ENCODE measurements around the gene CIAPIN1. TPM values are rescaled to one million over a fixed set of nuclear protein-coding genes. Genes with fewer than 3 reads are reported as not detected.

CIAPIN1 gene
- total and polyA plus RNA-seq, 9 donors, result 45.8 to 65.8 (median 59.7) TPM

DNA sequence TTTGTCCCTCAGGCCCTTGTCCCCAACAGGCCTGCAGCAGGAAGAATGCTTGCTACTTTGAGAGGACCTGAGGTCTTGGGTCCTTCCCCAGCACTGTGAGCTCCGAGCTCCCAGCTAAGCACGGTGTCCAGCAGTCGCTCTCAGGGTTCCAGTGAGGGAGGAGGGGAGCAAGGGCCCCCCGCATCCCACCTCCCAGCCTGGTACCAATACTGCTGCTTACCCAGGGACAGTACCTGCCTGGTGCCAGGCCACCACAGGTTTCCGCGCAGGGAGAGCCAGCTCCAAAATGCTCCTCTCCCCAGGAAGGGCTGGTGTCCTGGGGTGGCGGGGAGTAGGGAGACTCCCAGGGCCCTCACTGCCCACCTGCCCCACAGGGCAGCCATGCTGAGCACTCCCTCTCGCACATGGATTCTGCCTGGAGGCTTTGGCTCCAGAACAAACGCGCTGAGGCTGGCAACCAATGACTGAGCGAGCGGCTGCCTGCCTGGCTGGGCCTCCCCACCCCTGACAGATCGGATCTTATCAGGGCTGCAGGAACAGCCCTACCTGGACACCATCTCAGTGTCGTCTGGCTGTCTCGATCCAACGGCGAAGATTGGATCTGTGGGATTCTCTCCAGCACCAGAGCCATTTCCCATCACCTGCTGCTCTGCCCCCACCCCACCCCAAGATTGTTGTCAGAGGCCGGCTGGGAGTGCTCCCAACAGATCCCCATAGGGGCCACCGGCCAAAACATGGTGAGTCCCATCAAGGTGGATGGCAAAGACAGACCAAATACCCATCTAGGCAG, 36.7 kb upstream of the CIAPIN1 start:
- Histone ChIP-seq H3K9me3 (replicated peaks; ENCODE audit: control insufficient read depth, low read depth, low read length) (no peaks in the 10 kb centered on the region), H3K27me3 (ENCODE audit: control insufficient read depth, insufficient read depth, low read length) (peaks cover 12% of the 10 kb centered on the region), H3K36me3 (ENCODE audit: control insufficient read depth, insufficient read depth, low read length) (no peaks in the 10 kb centered on the region), H3K4me1 (ENCODE audit: control insufficient read depth, insufficient read depth, low read length) (peaks cover 39% of the 10 kb centered on the region), H3K27ac (ENCODE audit: low read length) (no peak overlapping the region), H3K4me3 (ENCODE audit: low read length) (no peak overlapping the region)
- WGBS (ENCODE audit: insufficient coverage), result 41% methylated on average over 11 of the region's 19 CpGs
- no peak for DNase-seq

- Histone ChIP-seq H3K9me3 (replicated peaks; ENCODE audit: control insufficient read depth, low read depth, low read length) (no peaks in the 10 kb centered on the region), H3K36me3 (ENCODE audit: control insufficient read depth, insufficient read depth, low read length) (no peaks in the 10 kb centered on the region), H3K4me3 (ENCODE audit: low read length) (no peak overlapping the region), H3K27ac (ENCODE audit: low read length) (no peak overlapping the region), H3K27me3 (ENCODE audit: control insufficient read depth, insufficient read depth, low read length) (peaks cover 12% of the 10 kb centered on the region), H3K4me1 (ENCODE audit: control insufficient read depth, insufficient read depth, low read length) (peaks cover 47% of the 10 kb centered on the region)
- no peak for DNase-seq
- WGBS (ENCODE audit: insufficient coverage), result 94% methylated on average over 6 of the region's 14 CpGs
These were observed 35.8 kb upstream of the CIAPIN1 start for GRCh38 chr16:57482845-57483545.

DNA sequence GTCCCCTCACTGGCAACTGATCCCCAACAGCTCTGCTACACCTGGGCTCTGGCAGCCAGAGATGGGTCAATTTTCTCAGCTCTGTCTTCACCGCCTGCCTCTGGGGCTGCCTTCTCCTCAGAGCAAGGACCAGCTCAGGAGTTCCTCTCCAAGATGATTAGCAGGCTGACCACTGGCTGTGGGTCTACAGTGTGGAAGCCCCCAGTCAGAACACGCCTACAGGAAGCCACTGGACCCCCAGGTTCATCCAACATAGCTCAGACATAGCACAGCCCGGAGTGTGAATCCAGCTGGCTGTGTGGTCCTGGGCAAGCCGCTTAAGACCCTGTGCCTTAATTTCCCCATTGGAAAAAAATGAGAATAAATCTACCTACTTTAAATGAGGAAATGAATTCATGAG, 34.2 kb upstream of the CIAPIN1 start:
- Histone ChIP-seq H3K27ac (ENCODE audit: low read length) (no peak overlapping the region), H3K4me3 (ENCODE audit: low read length) (no peak overlapping the region), H3K36me3 (ENCODE audit: control insufficient read depth, insufficient read depth, low read length) (no peaks in the 10 kb centered on the region), H3K9me3 (replicated peaks; ENCODE audit: control insufficient read depth, low read depth, low read length) (no peaks in the 10 kb centered on the region), H3K27me3 (ENCODE audit: control insufficient read depth, insufficient read depth, low read length) (peaks cover 12% of the 10 kb centered on the region), H3K4me1 (ENCODE audit: control insufficient read depth, insufficient read depth, low read length) (peaks cover 47% of the 10 kb centered on the region)
- no CpG with 5 or more reads among the region's 4 CpGs for WGBS (ENCODE audit: insufficient coverage)
- no peak for DNase-seq

GRCh38 chr16:57480754-57481230, 33.6 kb upstream of the CIAPIN1 start:
- DNase-seq, result no peak
- Histone ChIP-seq H3K27ac (ENCODE audit: low read length) (no peak overlapping the region), H3K4me3 (ENCODE audit: low read length) (no peak overlapping the region), H3K36me3 (ENCODE audit: control insufficient read depth, insufficient read depth, low read length) (no peaks in the 10 kb centered on the region), H3K9me3 (replicated peaks; ENCODE audit: control insufficient read depth, low read depth, low read length) (no peaks in the 10 kb centered on the region), H3K4me1 (ENCODE audit: control insufficient read depth, insufficient read depth, low read length) (peaks cover 49% of the 10 kb centered on the region), H3K27me3 (ENCODE audit: control insufficient read depth, insufficient read depth, low read length) (peaks cover 10% of the 10 kb centered on the region)
- WGBS (ENCODE audit: insufficient coverage), result 60% methylated on average over 6 of the region's 6 CpGs

DNA sequence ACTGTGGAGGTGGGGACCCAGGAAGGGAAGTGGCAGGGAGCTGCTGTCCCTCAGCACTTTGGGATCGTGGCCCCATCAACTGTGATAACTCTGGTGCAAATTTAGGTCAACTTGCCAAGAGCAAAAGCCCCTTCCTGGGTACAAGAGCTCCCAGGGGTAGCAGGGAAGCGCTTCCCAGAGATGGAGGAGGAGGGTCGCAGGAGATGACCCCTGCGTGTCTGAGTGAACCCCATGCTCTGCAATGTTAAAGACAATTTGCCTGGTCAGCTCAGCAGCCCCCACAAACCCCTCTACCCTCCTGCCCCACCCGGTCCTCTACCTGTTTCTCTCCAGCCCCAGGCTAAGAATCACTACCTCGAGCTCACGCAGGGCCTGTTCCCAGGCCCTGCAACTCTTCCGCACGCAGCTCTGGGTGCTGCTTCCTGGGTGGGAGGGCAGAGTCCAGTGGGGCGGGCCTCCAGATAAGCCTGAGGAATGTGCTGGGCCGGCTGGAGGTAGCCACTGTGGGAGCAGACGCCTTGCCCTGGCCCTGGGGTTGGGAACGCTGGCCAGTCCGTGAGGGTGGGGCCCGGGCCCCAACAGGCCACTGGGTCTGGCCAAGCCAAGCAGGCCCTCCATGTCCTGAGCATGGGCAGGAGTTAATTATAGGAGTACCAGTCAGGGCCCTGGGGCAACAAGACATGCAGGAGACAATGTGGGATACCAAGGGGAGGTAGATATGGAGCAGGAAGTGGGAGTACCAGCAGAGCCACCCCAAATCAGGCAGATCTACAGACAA, 33.0 kb upstream of the CIAPIN1 start:
- WGBS (ENCODE audit: insufficient coverage), result 10% methylated on average over 7 of the region's 15 CpGs
- Histone ChIP-seq H3K9me3 (replicated peaks; ENCODE audit: control insufficient read depth, low read depth, low read length) (no peaks in the 10 kb centered on the region), H3K36me3 (ENCODE audit: control insufficient read depth, insufficient read depth, low read length) (no peaks in the 10 kb centered on the region), H3K4me3 (ENCODE audit: low read length) (peak overlapping the region; percentile 50), H3K4me1 (ENCODE audit: control insufficient read depth, insufficient read depth, low read length) (peaks cover 44% of the 10 kb centered on the region), H3K27ac (ENCODE audit: low read length) (no peak overlapping the region), H3K27me3 (ENCODE audit: control insufficient read depth, insufficient read depth, low read length) (peaks cover 5% of the 10 kb centered on the region)
- DNase-seq, result no peak

DNA sequence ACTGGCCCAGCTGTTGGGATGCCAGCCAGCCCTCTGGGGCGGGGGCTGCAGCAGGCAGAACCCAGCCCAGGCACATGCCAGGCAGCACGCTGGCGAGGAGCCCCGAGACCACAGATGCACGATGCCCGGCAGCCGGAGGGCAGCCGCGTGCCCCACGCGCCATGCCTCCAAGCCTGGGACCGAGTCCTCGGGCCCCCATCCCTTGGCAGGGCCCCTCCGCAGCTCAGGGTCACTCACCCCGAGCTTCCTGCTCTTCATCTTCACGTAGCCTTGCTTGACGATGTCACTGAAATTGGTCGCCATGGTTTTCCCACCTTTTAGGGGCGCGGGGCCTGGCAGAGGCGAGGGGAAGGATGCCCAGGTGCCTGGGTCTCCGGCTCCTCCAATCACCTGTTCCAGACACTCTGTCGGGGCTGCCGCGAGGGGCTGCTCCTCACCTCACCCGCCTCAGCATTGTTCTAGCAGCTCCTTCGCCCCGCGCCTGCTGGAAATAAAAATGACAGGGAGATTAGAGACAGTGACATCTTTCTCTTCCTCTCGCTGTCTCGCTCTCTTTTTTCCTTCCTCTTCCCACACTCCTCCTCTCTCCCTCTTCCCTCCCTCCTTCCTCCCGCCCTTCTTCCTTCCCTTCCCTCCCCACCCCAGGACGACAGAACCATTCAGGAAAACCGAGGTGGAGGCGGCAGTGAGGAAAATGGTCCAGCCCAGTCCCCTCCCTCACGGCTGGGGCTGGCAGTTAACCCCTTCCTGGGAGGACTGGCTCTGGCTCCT, 32.2 kb upstream of the CIAPIN1 start:
- Histone ChIP-seq H3K4me1 (ENCODE audit: control insufficient read depth, insufficient read depth, low read length) (peaks cover 41% of the 10 kb centered on the region), H3K4me3 (ENCODE audit: low read length) (peak overlapping the region; percentile 50), H3K27me3 (ENCODE audit: control insufficient read depth, insufficient read depth, low read length) (peaks cover 5% of the 10 kb centered on the region), H3K9me3 (replicated peaks; ENCODE audit: control insufficient read depth, low read depth, low read length) (no peaks in the 10 kb centered on the region), H3K36me3 (ENCODE audit: control insufficient read depth, insufficient read depth, low read length) (peaks cover 4% of the 10 kb centered on the region), H3K27ac (ENCODE audit: low read length) (peak overlapping the region; percentile 7)
- 2% methylated on average over 29 of the region's 36 CpGs for WGBS (ENCODE audit: insufficient coverage)
- DNase-seq, result peak; percentile 89

DNA sequence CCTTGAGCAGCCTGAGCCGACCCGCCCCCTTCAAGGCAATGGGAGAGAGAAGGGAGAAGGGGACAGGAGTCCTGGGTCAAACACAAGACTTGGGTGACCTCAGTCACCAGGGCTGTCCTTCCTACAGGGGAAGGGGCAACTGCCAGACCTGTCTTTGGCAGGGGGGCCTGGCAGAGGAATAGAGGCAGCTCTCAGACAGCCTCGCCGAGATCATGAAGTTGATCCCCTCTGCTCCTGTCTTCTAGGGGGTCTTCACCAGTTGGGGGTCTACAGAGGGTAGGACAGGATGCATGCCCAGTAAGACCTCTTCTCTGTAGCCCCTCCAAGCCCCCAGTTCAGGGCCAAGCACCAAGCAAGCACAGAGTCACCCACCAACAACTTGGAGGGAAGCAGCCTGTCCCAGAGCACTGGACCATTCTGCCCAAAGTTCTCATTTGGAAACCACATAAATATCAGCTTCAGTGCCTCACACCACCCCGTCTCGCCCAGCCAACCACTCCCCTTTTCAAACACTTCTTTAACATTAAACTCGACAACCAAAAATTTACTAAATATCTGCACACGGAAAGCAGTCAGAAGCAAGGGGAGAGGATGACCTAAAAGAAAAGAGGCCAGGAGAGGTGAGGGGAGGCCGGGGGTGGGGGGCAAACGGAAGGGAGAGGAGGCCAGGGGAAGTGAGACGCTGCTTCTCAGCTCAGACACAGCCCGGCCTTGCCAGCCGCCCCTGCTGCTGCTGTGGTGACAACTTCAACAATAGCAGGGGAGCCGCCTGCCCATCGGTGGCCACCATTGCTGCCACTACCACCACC, 31.4 kb upstream of the CIAPIN1 start:
- peak; percentile 50 for DNase-seq
- Histone ChIP-seq H3K9me3 (replicated peaks; ENCODE audit: control insufficient read depth, low read depth, low read length) (no peaks in the 10 kb centered on the region), H3K4me3 (ENCODE audit: low read length) (peak overlapping the region; percentile 50), H3K36me3 (ENCODE audit: control insufficient read depth, insufficient read depth, low read length) (peaks cover 5% of the 10 kb centered on the region), H3K27me3 (ENCODE audit: control insufficient read depth, insufficient read depth, low read length) (peaks cover 5% of the 10 kb centered on the region), H3K4me1 (ENCODE audit: control insufficient read depth, insufficient read depth, low read length) (peaks cover 41% of the 10 kb centered on the region), H3K27ac (ENCODE audit: low read length) (no peak overlapping the region)
- 24% methylated on average over 6 of the region's 15 CpGs for WGBS (ENCODE audit: insufficient coverage)

DNA sequence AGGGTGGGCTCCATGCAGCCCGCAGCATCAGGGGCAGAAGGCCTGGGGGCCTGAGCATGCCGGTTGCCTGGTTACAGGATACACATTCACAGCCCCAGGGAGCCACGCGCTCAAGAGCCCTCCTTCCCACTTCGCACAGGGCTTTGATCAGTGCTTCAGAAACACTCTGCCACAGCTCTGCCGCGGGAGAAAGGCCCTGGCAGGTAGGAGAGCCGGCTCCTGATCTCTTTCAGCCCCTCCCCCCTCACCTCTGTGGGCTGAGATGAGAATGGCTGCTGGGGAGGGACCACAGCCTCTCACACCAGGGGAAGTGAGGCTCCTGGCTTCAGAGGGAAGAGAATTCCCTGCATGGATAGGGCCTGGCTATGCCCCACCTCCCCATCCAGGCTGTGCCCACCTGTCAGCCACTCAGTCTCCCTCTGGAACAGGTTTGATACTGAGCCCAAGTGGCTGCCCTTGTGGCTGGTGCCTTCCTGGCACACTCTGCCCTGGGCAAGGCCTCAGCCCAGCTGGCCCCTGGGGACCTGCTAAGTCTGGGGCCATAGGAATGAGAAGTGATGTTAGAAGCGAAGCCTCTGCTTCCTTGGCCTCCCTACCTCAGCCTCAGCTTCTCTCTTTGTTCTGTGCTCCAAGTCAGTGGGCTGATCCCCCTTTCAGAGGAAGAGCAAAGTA, 30.5 kb upstream of the CIAPIN1 start:
- Histone ChIP-seq H3K9me3 (replicated peaks; ENCODE audit: control insufficient read depth, low read depth, low read length) (no peaks in the 10 kb centered on the region), H3K27me3 (ENCODE audit: control insufficient read depth, insufficient read depth, low read length) (peaks cover 5% of the 10 kb centered on the region), H3K36me3 (ENCODE audit: control insufficient read depth, insufficient read depth, low read length) (peaks cover 13% of the 10 kb centered on the region), H3K27ac (ENCODE audit: low read length) (no peak overlapping the region), H3K4me3 (ENCODE audit: low read length) (no peak overlapping the region), H3K4me1 (ENCODE audit: control insufficient read depth, insufficient read depth, low read length) (peaks cover 41% of the 10 kb centered on the region)
- WGBS (ENCODE audit: insufficient coverage), result 37% methylated on average over 4 of the region's 9 CpGs
- no peak for DNase-seq

All from muscle of leg (tissue), 11 donors.